Right cardiac atrium (tissue), 5 donors: Measurements from ENCODE around the gene MARS1. TPM values are rescaled to one million over a fixed set of nuclear protein-coding genes. Genes with fewer than 3 reads are reported as not detected.

ENCODE experiments used
- ATAC-seq, 2 donors: fragments of 200-7000 bp; cut with Tn5 transposase; one replicate each; pipeline versions ENCODE4 v1.8.0 to v1.9.1; 2020; ENCODE audit warnings: moderate library complexity in 2 of 2, mild to moderate bottlenecking in 1 of 2
- DNase-seq, 3 donors: peaks; one replicate each; pipeline ENCODE4 v3.0.0-alpha.2; 2020
- H3K27ac ChIP-seq: one replicate; pipeline ENCODE4 v1.5.1; 2013; ENCODE audit warnings: mild to moderate bottlenecking, low read length, control low read depth, moderate library complexity
- H3K27me3 ChIP-seq: one replicate; pipeline ENCODE4 v1.6.1; 2013; ENCODE audit not compliant: control insufficient read depth, insufficient read depth
- H3K4me1 ChIP-seq: one replicate; pipeline ENCODE4 v1.6.1; 2013; ENCODE audit warnings: low read length; ENCODE audit not compliant: control insufficient read depth, insufficient read depth
- H3K4me3 ChIP-seq: one replicate; pipeline ENCODE4 v1.5.1; 2013; ENCODE audit warnings: low read length, control low read depth
- H3K9me3 ChIP-seq: one replicate; pipeline ENCODE4 v1.6.1; 2013; ENCODE audit warnings: low read length; ENCODE audit not compliant: control insufficient read depth
- WGBS: extraction: QIAGEN DNeasy Blood & Tissue Kit; methylation state at CpG from one replicate; pipeline ENCODE4 v1.1.7; 2013; 5-methylcytosine and 5-hydroxymethylcytosine counted together
- intact Hi-C, 4 donors: fragments of 100-400 bp; cut with DNase I; formaldehyde crosslinking; loops; one replicate each; pipeline versions ENCODE4 v1.11.0 to v1.14.0; 2022 to 2023
- polyA plus RNA-seq: library from polyadenylated mRNA; stranded (reverse); fragments of 200-250 nt; gene quantifications from one replicate; pipeline ENCODE4 v1.2.3, GENCODE V29; 2013
- total RNA-seq, 4 donors: library from RNA; stranded (reverse); fragmentation: NEBNext Ultra II Directional; extraction: Animal tissue kit (Norgen Biotek cat#: 25700); gene quantifications; one replicate each; pipeline ENCODE4 v1.2.1, GENCODE V29; 2021
- donor health status: healthy with polysubstance abuse.
- donor health status: DM: no; HTN: yes; CAD: no.
- donor health status: DM: no; HTN: no; CAD: no.
- donor health status: DM: no; HTN: yes; CAD: no; lungs with severe emphysema.
- donor health status: DM: yes; HTN: yes; CAD: no.

MARS1 gene
- total and polyA plus RNA-seq, 5 donors, result 54.9 to 89.8 (median 70.0) TPM

- intact Hi-C loops, result no loop called here
- no peak overlapping the region for H3K4me3 ChIP-seq
- H3K27me3 ChIP-seq, result no peaks in the 10 kb centered on the region
- DNase-seq (no peak), ATAC-seq (no peak)
- H3K27ac ChIP-seq, result no peak overlapping the region
- WGBS, result 95% methylated on average over 2 of the region's 2 CpGs
- no peaks in the 10 kb centered on the region for H3K9me3 ChIP-seq
- peaks cover 7% of the 10 kb centered on the region for H3K4me1 ChIP-seq
Measured at GRCh38 chr12:57548013-57548315, 60.1 kb downstream of the MARS1 start.

DNA sequence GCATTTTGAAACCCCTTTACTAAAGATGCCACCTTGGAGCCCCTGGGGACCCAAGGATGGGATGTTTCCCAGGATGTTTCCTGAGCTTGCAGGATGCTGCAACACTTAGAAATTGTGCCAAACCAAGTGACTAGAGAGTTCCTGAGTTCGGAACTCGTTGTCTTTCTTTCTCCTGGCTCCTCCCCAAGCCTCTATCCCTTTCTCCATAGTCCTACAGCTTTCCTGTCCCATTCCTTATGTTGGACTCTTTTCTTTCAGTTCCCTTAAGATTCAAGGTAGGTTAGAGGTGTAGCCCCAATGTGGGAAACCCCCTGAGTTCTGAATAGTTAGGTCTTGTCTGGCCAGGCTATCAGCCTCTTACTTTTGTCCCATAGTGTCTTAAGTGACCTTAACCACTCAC lies 60.6 kb downstream of the MARS1 start:
- WGBS, result 45% methylated on average over 2 of the region's 2 CpGs
- no peaks in the 10 kb centered on the region for H3K9me3 ChIP-seq
- DNase-seq, result no peak
- intact Hi-C loops, result no loop called here
- no peak for ATAC-seq
- H3K4me3 ChIP-seq, result no peak overlapping the region
- peaks cover 7% of the 10 kb centered on the region for H3K4me1 ChIP-seq
- H3K27me3 ChIP-seq, result no peaks in the 10 kb centered on the region
- H3K27ac ChIP-seq, result no peak overlapping the region

DNA sequence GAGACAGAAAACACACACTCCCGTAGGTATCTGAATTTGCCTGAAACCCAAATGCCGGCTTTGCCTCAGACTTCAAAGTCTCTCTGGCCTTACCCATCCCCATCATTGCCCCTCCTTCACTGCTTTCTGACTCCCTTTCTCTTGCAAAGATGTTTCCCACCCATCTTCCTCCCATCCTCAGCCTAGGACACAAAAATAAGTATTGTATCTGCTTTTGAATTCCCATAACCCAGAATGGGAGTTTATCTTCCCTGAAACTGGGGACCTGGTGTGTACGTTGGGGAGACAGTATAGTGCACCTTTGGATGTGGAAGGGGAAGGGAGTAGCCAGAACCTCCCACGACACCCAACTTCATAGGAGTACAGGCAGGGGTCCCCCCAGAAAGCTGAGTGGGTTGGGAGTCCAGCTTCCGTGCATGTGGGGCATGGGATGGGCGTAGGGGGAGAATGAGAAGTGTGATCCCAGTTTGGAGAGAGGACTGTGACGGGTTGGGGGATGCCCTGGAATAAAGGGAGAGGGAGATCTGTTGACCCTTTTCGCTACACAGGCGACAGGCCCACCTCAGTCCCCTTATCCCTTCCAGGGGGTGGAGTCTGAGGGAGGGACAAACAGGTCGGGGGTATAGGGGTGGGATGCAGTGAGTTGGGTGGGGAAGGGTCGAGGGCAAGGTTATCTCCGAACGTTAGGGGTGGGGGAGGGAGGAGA lies 61.5 kb downstream of the MARS1 start:
- Histone ChIP-seq H3K27ac (no peak overlapping the region), H3K4me3 (peak overlapping the region; percentile 47), H3K9me3 (no peaks in the 10 kb centered on the region), H3K4me1 (peaks cover 7% of the 10 kb centered on the region), H3K27me3 (no peaks in the 10 kb centered on the region)
- ATAC-seq (no peak), DNase-seq (no peak)
- WGBS, result 35% methylated on average over 13 of the region's 13 CpGs
- intact Hi-C loops, result no loop called here

DNA sequence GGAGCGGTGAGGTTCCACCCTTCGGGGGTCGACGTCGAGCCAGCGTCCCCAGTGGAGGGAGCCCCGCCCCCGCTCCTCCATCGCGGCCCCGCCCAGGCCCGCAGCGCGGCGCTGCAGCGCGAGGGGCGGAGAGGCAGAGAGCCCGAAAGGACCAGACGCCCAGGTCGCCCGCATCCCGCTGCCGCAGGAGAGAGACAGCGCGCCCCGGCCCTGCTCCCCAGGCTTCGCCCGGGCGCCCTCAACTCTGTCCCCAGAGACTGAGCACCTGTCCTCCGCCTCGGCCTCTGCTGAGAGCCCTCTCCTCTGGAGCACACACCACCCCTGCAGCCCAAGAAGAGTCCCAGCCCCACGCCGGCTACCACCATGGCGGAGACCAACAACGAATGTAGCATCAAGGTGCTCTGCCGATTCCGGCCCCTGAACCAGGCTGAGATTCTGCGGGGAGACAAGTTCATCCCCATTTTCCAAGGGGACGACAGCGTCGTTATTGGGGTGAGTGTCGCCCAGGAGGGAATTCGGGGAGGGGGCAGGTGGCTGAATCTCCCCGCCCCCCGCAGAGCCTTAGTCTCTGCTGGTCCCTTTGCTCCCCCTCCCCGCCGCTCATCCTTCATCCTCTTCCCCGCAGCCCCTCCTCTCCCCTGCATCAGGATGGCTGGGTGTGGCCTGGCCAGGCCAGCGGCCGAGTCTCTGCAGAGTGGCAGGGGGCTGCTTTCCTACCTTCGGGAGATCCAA lies 62.2 kb downstream of the MARS1 start, which contains the start of gene KIF5A:
Gene KIF5A, plus strand, starts transcription at position 136 of the 732 bp plus-strand sequence. Its CDS starts 228 bp downstream, at position 364.
- DNase-seq, result peak in 2 of 3 donors; percentile 61 to 62
- Histone ChIP-seq H3K27me3 (no peaks in the 10 kb centered on the region), H3K4me3 (peak within 1 kb of the TSS; percentile 47), H3K27ac (no peak within 1 kb of the TSS), H3K4me1 (peaks cover 7% of the 10 kb centered on the region), H3K9me3 (no peaks in the 10 kb centered on the region)
- no peak for ATAC-seq
- 4% methylated on average over 52 of the region's 52 CpGs for whole genome bisulfite sequencing
- intact Hi-C loops, result no loop called here

GRCh38 chr12:57550641-57551549 lies 63.0 kb downstream of the MARS1 start:
- 57% methylated on average over 7 of the region's 7 CpGs for whole genome bisulfite sequencing
- Histone ChIP-seq H3K4me3 (no peak overlapping the region), H3K4me1 (peaks cover 4% of the 10 kb centered on the region), H3K9me3 (no peaks in the 10 kb centered on the region), H3K27ac (no peak overlapping the region), H3K27me3 (no peaks in the 10 kb centered on the region)
- ATAC-seq, result no peak
- DNase-seq, result no peak
- intact Hi-C loops, result no loop called here

- ATAC-seq (no peak), DNase-seq (no peak)
- Histone ChIP-seq H3K4me3 (no peak overlapping the region), H3K4me1 (no peaks in the 10 kb centered on the region), H3K27ac (no peak overlapping the region), H3K9me3 (no peaks in the 10 kb centered on the region), H3K27me3 (no peaks in the 10 kb centered on the region)
- intact Hi-C loops, result no loop called here
- WGBS, result 86% methylated on average over 3 of the region's 3 CpGs
Measured at GRCh38 chr12:57551637-57552305, 63.9 kb downstream of the MARS1 start.

- ATAC-seq (no peak), DNase-seq (no peak)
- H3K4me3 ChIP-seq, result no peak overlapping the region
- no peaks in the 10 kb centered on the region for H3K27me3 ChIP-seq
- no peaks in the 10 kb centered on the region for H3K9me3 ChIP-seq
- no peaks in the 10 kb centered on the region for H3K4me1 ChIP-seq
- intact Hi-C loops, result no loop called here
- WGBS, result 59% methylated on average over 2 of the region's 2 CpGs
- no peak overlapping the region for H3K27ac ChIP-seq
Measured at GRCh38 chr12:57552306-57552651, 64.4 kb downstream of the MARS1 start.

DNA sequence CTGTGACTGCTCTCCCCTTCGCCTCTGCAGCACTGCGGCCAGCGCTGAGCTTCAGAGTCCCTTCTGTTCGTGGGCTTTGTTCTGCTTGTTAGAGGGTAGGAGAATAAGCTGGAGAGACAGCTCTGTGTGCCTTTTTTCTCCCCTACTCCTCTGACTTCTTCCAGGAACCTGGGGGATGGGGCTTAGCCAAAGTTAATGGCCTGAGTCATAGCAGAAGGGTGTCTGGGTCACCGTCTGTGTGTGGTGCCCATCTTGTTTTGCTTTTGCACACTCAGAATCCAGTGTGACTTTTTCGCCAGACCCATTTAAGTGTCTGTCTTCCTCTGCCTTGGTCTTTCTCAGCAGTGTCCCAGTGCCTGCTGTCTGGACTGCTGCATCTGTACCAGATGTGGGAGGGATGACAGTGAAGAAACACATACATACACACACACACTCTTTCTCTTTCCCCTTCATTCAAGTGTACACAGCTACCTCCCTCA lies 65.0 kb downstream of the MARS1 start:
- WGBS, result 52% methylated on average over 6 of the region's 6 CpGs
- no peak for DNase-seq
- Histone ChIP-seq H3K4me1 (no peaks in the 10 kb centered on the region), H3K27me3 (no peaks in the 10 kb centered on the region), H3K4me3 (no peak overlapping the region), H3K9me3 (no peaks in the 10 kb centered on the region), H3K27ac (no peak overlapping the region)
- intact Hi-C loops, result no loop called here
- no peak for ATAC-seq

- ATAC-seq, result no peak
- no peak for DNase-seq
- no peaks in the 10 kb centered on the region for H3K9me3 ChIP-seq
- no peak overlapping the region for H3K4me3 ChIP-seq
- WGBS, result 49% methylated on average over 7 of the region's 7 CpGs
- intact Hi-C loops, result no loop called here
- H3K27ac ChIP-seq, result no peak overlapping the region
- H3K27me3 ChIP-seq, result no peaks in the 10 kb centered on the region
- no peaks in the 10 kb centered on the region for H3K4me1 ChIP-seq
Measured at GRCh38 chr12:57553343-57554202, 65.7 kb downstream of the MARS1 start.

GRCh38 chr12:57554453-57554852 lies 66.6 kb downstream of the MARS1 start:
- no peaks in the 10 kb centered on the region for H3K27me3 ChIP-seq
- ATAC-seq (no peak), DNase-seq (no peak)
- H3K4me1 ChIP-seq, result no peaks in the 10 kb centered on the region
- no peak overlapping the region for H3K4me3 ChIP-seq
- no peak overlapping the region for H3K27ac ChIP-seq
- intact Hi-C loops, result no loop called here
- H3K9me3 ChIP-seq, result no peaks in the 10 kb centered on the region
- 82% methylated on average over 2 of the region's 2 CpGs for WGBS
